Gastrocnemius medialis (tissue), 4 donors: ENCODE results near the gene UCK2.

Experiments used
- CTCF ChIP-seq, 5 experiments: fragments of 450-650 bp in 3 of 5; fragments of 200-600 bp in 2 of 5; sonication (generic) in 2 of 5; IDR thresholded peaks in 4 of 5; conservative IDR thresholded peaks in 1 of 5; 1 replicate in 4 of 5; 2 replicates in 1 of 5; pipeline ENCODE4 v1.5.1; 2016 to 2019; ENCODE audit warnings: antibody characterized with exemption in 5 of 5, mild to moderate bottlenecking in 3 of 5, moderate library complexity in 3 of 5
- POLR2A ChIP-seq, 2 donors: fragments of 450-650 bp; IDR thresholded peaks; one replicate each; pipeline ENCODE4 v1.6.1; 2017; ENCODE audit warnings: antibody characterized with exemption in 2 of 2, mild to moderate bottlenecking in 2 of 2, moderate library complexity in 2 of 2

- TF ChIP-seq CTCF (IDR thresholded peaks at IDR 0.05 in 4 of 5, conservative IDR thresholded peaks at IDR 0.05 in 1 of 5), result no peak
- TF ChIP-seq POLR2A (IDR thresholded peaks at IDR 0.05), result no peak
Observed at GRCh38 chr1:165845992-165846748, 18.8 kb downstream of the UCK2 start.
